ENCODE measurements around the gene PRKCE. TPM values are rescaled to one million over a fixed set of nuclear protein-coding genes. Genes with fewer than 3 reads are reported as not detected.
A peak's percentile ranks its signal among the peaks of the same experiment; 100 is the strongest.

PRKCE gene
- total and polyA plus RNA-seq, 2 experiments from 2014 or later: 9.6 to 11.9 TPM

DNA sequence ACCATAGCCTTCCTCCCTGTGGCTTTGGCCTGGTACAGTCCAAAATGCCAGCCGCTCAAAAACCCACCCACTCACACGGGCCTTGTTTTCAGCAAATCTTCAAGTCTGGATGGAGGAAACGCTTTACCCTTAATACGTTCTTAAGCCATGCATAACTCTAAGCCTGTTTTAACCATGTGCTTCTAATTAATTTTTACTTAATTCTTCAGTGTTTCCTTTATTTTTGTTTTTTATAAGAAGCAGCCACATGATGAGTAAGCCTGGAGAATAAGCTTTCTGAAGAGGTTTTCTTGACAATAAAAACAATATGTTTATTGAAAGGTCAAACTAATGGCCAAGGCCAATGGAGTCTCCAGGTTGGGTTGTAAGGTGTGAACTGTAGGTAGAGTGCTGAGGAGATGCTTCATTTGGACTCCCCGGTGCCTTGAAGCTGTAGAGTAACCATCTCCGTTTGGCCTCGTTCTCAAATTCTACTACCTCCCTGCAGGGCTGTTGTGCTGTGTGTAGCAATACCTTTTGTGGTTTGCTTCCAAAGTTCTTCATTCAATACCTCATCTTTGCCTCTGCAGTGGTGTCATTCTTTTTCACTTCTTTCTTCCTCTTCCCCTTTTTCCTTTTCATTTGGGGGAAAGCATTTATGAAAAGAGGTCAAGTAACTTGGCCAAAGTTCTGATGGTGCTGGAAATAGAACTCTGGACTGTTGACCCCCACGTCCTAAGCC is 113.7 kb downstream of the PRKCE start:
- H3K4me3 ChIP-seq: no peak overlapping the region
- H3K36me3 ChIP-seq (replicated peaks; ENCODE audit: insufficient read depth, low read depth): no peaks in the 10 kb centered on the region
- no peaks in the 10 kb centered on the region for H3K9me3 ChIP-seq (ENCODE audit: low read depth)
- H3K27ac ChIP-seq: no peak overlapping the region
- no peaks in the 10 kb centered on the region for H3K79me2 ChIP-seq
- WGBS (ENCODE audit: low lambda C conversion rate, missing lambda C conversion rate): 66% methylated on average over 8 of the region's 8 CpGs
- no peak overlapping the region for H2AFZ ChIP-seq
- peaks cover 16% of the 10 kb centered on the region for H3K4me1 ChIP-seq (ENCODE audit: insufficient read depth)
- DNase-seq (ENCODE audit: low spot score): no peak
- H4K20me1 ChIP-seq (ENCODE audit: insufficient read depth, poor library complexity, severe bottlenecking): no peaks in the 10 kb centered on the region
- H3K9me2 ChIP-seq (replicated peaks; ENCODE audit: insufficient read depth): no peaks in the 10 kb centered on the region
- no peaks in the 10 kb centered on the region for H3K27me3 ChIP-seq
- TF ChIP-seq EZH2phosphoT487 (IDR thresholded peaks at IDR 0.05; ENCODE audit: low read depth, severe bottlenecking, unreplicated experiment) (no peak), EZH2 (IDR thresholded peaks at IDR 0.05; ENCODE audit: borderline replicate concordance) (no peak)
- TF ChIP-seq, protein P1, sequence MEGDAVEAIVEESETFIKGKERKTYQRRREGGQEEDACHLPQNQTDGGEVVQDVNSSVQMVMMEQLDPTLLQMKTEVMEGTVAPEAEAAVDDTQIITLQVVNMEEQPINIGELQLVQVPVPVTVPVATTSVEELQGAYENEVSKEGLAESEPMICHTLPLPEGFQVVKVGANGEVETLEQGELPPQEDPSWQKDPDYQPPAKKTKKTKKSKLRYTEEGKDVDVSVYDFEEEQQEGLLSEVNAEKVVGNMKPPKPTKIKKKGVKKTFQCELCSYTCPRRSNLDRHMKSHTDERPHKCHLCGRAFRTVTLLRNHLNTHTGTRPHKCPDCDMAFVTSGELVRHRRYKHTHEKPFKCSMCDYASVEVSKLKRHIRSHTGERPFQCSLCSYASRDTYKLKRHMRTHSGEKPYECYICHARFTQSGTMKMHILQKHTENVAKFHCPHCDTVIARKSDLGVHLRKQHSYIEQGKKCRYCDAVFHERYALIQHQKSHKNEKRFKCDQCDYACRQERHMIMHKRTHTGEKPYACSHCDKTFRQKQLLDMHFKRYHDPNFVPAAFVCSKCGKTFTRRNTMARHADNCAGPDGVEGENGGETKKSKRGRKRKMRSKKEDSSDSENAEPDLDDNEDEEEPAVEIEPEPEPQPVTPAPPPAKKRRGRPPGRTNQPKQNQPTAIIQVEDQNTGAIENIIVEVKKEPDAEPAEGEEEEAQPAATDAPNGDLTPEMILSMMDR (IDR thresholded peaks at IDR 0.05; ENCODE audit: poor library complexity): no peak
- H3K4me2 ChIP-seq: peak overlapping the region; percentile 2

DNA sequence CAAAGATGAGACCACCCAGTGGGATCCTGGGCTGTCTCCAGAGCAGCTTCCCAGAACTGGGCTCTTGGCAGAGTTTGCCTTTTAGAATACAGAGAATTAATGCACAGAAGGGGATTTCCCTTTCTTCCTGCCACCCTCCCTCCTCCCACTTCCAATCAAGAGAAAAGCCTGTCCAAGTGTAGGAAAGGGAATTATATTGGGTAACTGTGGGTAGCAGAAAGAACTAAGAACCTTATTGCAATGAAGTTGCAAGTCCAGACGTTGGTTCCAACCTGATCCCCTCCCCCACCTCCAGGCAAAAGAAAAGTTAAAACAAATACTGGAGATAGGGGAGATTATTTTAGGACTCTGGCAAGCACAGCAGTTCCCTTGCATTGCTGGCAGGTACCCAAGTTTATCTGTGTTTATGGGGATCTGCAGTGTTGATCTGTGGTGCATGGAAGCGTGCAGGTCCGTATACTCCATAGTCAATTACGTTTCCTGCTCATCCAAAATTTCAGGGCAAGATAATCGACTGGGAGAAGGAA is 114.3 kb downstream of the PRKCE start:
- Histone ChIP-seq H3K9me2 (replicated peaks; ENCODE audit: insufficient read depth) (no peaks in the 10 kb centered on the region), H3K27ac (no peak overlapping the region), H4K20me1 (ENCODE audit: insufficient read depth, poor library complexity, severe bottlenecking) (no peaks in the 10 kb centered on the region), H3K79me2 (no peaks in the 10 kb centered on the region), H3K4me2 (peak overlapping the region; percentile 2), H2AFZ (no peak overlapping the region), H3K9me3 (ENCODE audit: low read depth) (no peaks in the 10 kb centered on the region), H3K4me3 (no peak overlapping the region), H3K4me1 (ENCODE audit: insufficient read depth) (peaks cover 16% of the 10 kb centered on the region), H3K27me3 (no peaks in the 10 kb centered on the region), H3K36me3 (replicated peaks; ENCODE audit: insufficient read depth, low read depth) (no peaks in the 10 kb centered on the region)
- DNase-seq (ENCODE audit: low spot score): peak; percentile 38
- WGBS (ENCODE audit: low lambda C conversion rate, missing lambda C conversion rate): 25% methylated on average over 5 of the region's 5 CpGs
- TF ChIP-seq, protein P1 (IDR thresholded peaks at IDR 0.05; ENCODE audit: poor library complexity): no peak
- TF ChIP-seq EZH2 (IDR thresholded peaks at IDR 0.05; ENCODE audit: borderline replicate concordance) (no peak), EZH2phosphoT487 (IDR thresholded peaks at IDR 0.05; ENCODE audit: low read depth, severe bottlenecking, unreplicated experiment) (no peak)

DNA sequence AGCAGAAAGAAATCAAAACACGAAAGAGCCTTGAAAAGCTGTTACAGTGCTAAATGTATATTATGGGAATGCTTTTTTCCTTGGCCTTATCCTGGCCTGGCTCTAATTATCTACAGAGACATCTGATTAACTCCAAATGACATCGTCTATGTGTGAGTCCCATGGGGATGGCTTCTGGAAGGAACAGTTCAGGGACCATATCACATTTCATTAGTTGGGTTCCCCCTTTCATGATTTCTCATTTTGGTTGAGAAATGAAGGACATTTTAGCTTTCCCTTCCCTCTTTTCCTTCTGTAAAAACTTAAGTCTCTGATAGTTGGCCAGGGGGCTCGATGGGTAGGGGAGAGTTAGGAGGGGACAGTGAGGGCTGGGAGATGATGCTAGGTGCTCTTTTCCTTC is 116.7 kb downstream of the PRKCE start:
- H3K4me3 ChIP-seq: no peak overlapping the region
- peaks cover 22% of the 10 kb centered on the region for H3K4me1 ChIP-seq (ENCODE audit: insufficient read depth)
- no peaks in the 10 kb centered on the region for H3K9me2 ChIP-seq (replicated peaks; ENCODE audit: insufficient read depth)
- no peaks in the 10 kb centered on the region for H4K20me1 ChIP-seq (ENCODE audit: insufficient read depth, poor library complexity, severe bottlenecking)
- H2AFZ ChIP-seq: no peak overlapping the region
- H3K9me3 ChIP-seq (ENCODE audit: low read depth): no peaks in the 10 kb centered on the region
- no peaks in the 10 kb centered on the region for H3K27me3 ChIP-seq
- TF ChIP-seq, protein P1 (IDR thresholded peaks at IDR 0.05; ENCODE audit: poor library complexity): no peak
- TF ChIP-seq EZH2phosphoT487 (IDR thresholded peaks at IDR 0.05; ENCODE audit: low read depth, severe bottlenecking, unreplicated experiment) (no peak), EZH2 (IDR thresholded peaks at IDR 0.05; ENCODE audit: borderline replicate concordance) (no peak)
- no peak for DNase-seq (ENCODE audit: low spot score)
- no peaks in the 10 kb centered on the region for H3K79me2 ChIP-seq
- no peak overlapping the region for H3K4me2 ChIP-seq
- H3K36me3 ChIP-seq (replicated peaks; ENCODE audit: insufficient read depth, low read depth): no peaks in the 10 kb centered on the region
- no peak overlapping the region for H3K27ac ChIP-seq
- WGBS (ENCODE audit: low lambda C conversion rate, missing lambda C conversion rate): 75% methylated on average over 3 of the region's 3 CpGs
